ENCODE measurements around the gene HCN4.

- TF ChIP-seq CTCF (IDR thresholded peaks at IDR 0.05), result no peak
- TF ChIP-seq ZFX (IDR thresholded peaks at IDR 0.05; ENCODE audit: borderline replicate concordance), result no peak
Measured at GRCh38 chr15:73335026-73335425, 33.7 kb downstream of the HCN4 start.
